ENCODE measurements around the gene ST8SIA2. TPM values are rescaled to one million over a fixed set of nuclear protein-coding genes. Genes with fewer than 3 reads are reported as not detected.

The ST8SIA2 gene
- total RNA-seq, 1 experiment from 2014 or later = 2.9 TPM

DNA sequence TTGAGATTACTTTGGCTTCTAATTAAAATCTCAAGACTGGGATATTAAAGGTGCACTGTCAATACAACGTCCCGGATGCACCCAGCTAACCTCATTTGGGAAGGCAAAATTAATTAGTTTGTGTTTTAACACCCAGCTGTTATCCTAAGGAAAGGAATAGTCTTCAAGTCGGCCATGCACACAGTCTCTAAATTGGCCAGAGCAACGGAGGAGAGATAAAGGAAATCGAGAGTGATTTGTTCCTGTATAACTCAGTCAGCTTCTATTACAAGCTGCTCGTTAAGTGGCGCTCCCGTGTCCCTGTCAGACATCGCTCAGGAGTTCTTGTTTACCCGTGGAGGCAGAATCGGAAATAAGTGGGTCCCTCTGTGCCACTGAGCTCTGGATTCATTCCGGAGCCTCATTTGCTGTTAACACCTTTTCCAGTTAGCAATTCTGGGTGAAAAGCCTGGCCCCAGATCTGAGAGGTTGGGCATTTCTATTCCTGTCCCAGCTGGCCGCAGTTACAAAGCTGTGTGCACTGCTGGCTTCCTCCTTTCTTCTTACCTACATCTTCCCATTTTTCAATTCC, 63.9 kb downstream of the ST8SIA2 start:
- CTCF ChIA-PET = interaction anchor here (1.1 kb wide), 1 partner anchor 66 kb away, joined by 3 read pairs; no protein-coding TSS in a partner anchor
- no peak for DNase-seq (ENCODE audit: low spot score)
- Mint-ChIP-seq H3K4me3 (no peak overlapping the region), H3K9me3 (no peaks in the 10 kb centered on the region), H3K27me3 (ENCODE audit: low read depth) (no peaks in the 10 kb centered on the region), H3K4me1 (no peaks in the 10 kb centered on the region), H3K36me3 (no peaks in the 10 kb centered on the region), H3K27ac (no peak overlapping the region)
- ATAC-seq = no peak
- POLR2A ChIA-PET = no interaction called here
- TF ChIP-seq, protein P1, sequence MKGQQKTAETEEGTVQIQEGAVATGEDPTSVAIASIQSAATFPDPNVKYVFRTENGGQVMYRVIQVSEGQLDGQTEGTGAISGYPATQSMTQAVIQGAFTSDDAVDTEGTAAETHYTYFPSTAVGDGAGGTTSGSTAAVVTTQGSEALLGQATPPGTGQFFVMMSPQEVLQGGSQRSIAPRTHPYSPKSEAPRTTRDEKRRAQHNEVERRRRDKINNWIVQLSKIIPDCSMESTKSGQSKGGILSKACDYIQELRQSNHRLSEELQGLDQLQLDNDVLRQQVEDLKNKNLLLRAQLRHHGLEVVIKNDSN (CRISPR knock-in tag; IDR thresholded peaks at IDR 0.05) = no peak
- no peak for TF ChIP-seq GABPB1 (CRISPR knock-in tag; IDR thresholded peaks at IDR 0.05)
- TF ChIP-seq ATF6 (CRISPR knock-in tag; IDR thresholded peaks at IDR 0.05) = no peak
- TF ChIP-seq NFYB (CRISPR knock-in tag; conservative IDR thresholded peaks at IDR 0.05; ENCODE audit: low read depth) = no peak
- TF ChIP-seq ZNF138 (CRISPR knock-in tag; conservative IDR thresholded peaks at IDR 0.05) = no peak
- TF ChIP-seq ATF1 (CRISPR knock-in tag; IDR thresholded peaks at IDR 0.05) = no peak
- TF ChIP-seq MAX (CRISPR knock-in tag; IDR thresholded peaks at IDR 0.05) = no peak
- TF ChIP-seq NFATC4 (CRISPR knock-in tag; IDR thresholded peaks at IDR 0.05) = no peak
- no peak for TF ChIP-seq ZNF416 (CRISPR knock-in tag; IDR thresholded peaks at IDR 0.05)

GRCh38 chr15:92460023-92460422, 66.3 kb downstream of the ST8SIA2 start:
- no peaks in the 10 kb centered on the region for H3K36me3 Mint-ChIP-seq
- ChIA-PET CTCF (interaction anchor here (1.3 kb wide), 1 partner anchor 61 kb away, joined by 3 read pairs; no protein-coding TSS in a partner anchor), POLR2A (no interaction called here)
- no peak overlapping the region for H3K27ac Mint-ChIP-seq
- H3K4me3 Mint-ChIP-seq = no peak overlapping the region
- H3K9me3 Mint-ChIP-seq = no peaks in the 10 kb centered on the region
- DNase-seq (ENCODE audit: low spot score) (no peak), ATAC-seq (no peak)
- no peaks in the 10 kb centered on the region for H3K4me1 Mint-ChIP-seq
- H3K27me3 Mint-ChIP-seq (ENCODE audit: low read depth) = no peaks in the 10 kb centered on the region
- no peak for TF ChIP-seq ZNF232 (CRISPR knock-in tag; IDR thresholded peaks at IDR 0.05)
- no peak for TF ChIP-seq NR1H2 (CRISPR knock-in tag; IDR thresholded peaks at IDR 0.05)
- TF ChIP-seq NFYB (CRISPR knock-in tag; conservative IDR thresholded peaks at IDR 0.05; ENCODE audit: low read depth) = no peak
- TF ChIP-seq RORB (CRISPR knock-in tag; IDR thresholded peaks at IDR 0.05) = no peak
- TF ChIP-seq, protein P1 (CRISPR knock-in tag; IDR thresholded peaks at IDR 0.05) = no peak
- TF ChIP-seq, protein P2, sequence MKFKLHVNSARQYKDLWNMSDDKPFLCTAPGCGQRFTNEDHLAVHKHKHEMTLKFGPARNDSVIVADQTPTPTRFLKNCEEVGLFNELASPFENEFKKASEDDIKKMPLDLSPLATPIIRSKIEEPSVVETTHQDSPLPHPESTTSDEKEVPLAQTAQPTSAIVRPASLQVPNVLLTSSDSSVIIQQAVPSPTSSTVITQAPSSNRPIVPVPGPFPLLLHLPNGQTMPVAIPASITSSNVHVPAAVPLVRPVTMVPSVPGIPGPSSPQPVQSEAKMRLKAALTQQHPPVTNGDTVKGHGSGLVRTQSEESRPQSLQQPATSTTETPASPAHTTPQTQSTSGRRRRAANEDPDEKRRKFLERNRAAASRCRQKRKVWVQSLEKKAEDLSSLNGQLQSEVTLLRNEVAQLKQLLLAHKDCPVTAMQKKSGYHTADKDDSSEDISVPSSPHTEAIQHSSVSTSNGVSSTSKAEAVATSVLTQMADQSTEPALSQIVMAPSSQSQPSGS (CRISPR knock-in tag; IDR thresholded peaks at IDR 0.05; ENCODE audit: borderline replicate concordance, low read depth) = no peak

- Mint-ChIP-seq H3K4me3 (no peak overlapping the region), H3K4me1 (no peaks in the 10 kb centered on the region), H3K36me3 (no peaks in the 10 kb centered on the region), H3K27me3 (ENCODE audit: low read depth) (no peaks in the 10 kb centered on the region; the same call in 1 of the 2 replicates), H3K9me3 (no peaks in the 10 kb centered on the region), H3K27ac (no peak overlapping the region)
- ATAC-seq (no peak), DNase-seq (ENCODE audit: low spot score) (no peak)
- POLR2A ChIA-PET = no interaction called here
- TF ChIP-seq JUN (CRISPR knock-in tag; IDR thresholded peaks at IDR 0.05) = no peak
- no peak for TF ChIP-seq GTF2I (CRISPR knock-in tag; conservative IDR thresholded peaks at IDR 0.05)
- TF ChIP-seq CBFB (CRISPR knock-in tag; IDR thresholded peaks at IDR 0.05; ENCODE audit: low read depth) = no peak
- no peak for TF ChIP-seq E2F4 (CRISPR knock-in tag; IDR thresholded peaks at IDR 0.05; ENCODE audit: borderline replicate concordance, low read depth)
- no peak for TF ChIP-seq NFYB (CRISPR knock-in tag; conservative IDR thresholded peaks at IDR 0.05; ENCODE audit: low read depth)
- CTCF ChIA-PET = no interaction called here
These were observed 68.9 kb downstream of the ST8SIA2 start for GRCh38 chr15:92462424-92463125.

All from WTC11 (cell line).